ENCODE measurements around the gene NINL.
"Not testable (repeated sequence)": the region's sequence is repeated elsewhere in the genome, so short reads cannot be mapped to it uniquely, and the experiment has no call there.

NINL gene

GRCh38 chr20:25590778-25591177 lies 5.4 kb upstream of the NINL start:
- DNase-seq = not testable (repeated sequence)

DNA sequence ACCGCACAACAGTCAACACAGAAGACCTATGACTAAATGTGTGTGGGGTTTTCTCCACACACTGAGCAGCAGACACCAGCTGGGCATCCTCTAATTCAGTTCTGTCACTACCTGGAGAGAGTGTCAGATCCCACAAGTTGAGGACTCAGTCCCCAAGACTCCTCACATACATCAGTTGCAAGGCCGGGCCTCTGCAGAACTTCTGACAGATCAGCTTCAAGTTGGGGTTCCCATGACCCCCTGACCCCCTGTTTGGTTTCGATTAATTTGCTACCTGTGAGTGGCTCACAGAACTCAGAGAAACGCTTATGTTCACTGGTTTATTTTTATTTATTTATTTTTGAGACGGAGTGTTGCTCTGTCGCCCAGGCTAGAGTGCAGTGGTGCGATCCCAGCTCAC lies 3.2 kb upstream of the NINL start:
- DNase-seq = no peak

DNA sequence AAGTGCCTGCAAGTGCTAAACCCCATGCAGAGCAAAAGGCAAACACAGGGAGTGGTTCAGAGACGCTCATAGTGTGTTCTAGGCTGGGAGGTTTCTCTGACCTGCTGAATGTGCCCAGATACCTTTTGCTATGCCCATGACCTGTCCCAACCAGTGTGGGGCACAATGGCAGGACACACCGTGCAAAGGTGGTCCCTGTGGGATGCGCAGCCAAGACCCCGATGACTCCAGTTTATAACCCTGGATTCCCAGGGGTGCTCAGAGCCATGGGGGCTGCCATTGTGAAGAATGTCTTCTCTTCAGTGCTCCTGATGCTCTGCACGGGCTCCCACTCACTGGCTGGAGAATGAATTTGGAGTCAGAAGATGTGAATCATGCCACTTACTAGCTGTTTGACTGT lies 2.2 kb upstream of the NINL start:
- peak; percentile 45 for DNase-seq

DNA sequence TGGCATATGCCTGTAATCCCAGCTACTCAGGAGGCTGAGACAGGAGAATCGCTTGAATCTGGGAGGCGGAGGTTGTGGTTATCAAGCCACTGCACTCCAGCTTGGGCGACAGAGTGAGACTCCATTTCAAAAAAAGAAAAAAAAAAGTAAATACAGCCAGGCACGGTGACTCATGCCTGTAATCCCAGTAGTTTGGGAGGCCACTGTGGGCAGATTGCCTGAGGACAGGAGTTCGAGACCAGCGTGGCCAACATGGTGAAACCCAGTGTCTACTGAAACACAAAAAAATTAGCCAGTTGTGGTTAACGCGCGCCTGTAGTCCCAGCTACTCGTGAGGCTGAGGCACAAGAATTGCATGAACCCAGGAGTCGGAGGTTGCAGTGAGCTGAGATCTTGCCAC lies 1.5 kb upstream of the NINL start:
- peak; percentile 28 for DNase-seq

DNA sequence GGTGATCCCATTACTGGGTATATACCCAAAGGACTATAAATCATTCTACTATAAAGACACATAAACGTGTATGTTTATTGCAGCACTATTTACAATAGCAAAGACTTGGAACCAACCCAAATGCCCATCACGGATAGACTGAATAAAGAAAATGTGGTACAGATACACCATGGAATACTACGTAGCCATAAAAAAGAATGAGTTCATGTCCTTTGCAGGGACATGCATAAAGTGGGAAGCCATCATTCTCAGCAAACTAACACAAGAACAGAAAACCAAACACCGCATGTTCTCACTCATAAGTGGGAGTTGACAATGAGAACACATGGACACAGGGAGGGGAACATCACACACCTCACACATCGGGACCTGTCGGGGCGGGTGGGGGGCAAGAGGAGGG lies 1.7 kb downstream of the NINL start:
- not testable (repeated sequence) for DNase-seq

- DNase-seq = no peak
Observed at GRCh38 chr20:25580711-25581110, 4.6 kb downstream of the NINL start.

- DNase-seq = no peak
Observed at GRCh38 chr20:25579081-25579770, 6.1 kb downstream of the NINL start.

GRCh38 chr20:25576783-25577530 lies 8.4 kb downstream of the NINL start:
- no peak for DNase-seq

GRCh38 chr20:25574411-25574810 lies 10.9 kb downstream of the NINL start:
- peak; percentile 36 for DNase-seq

- no peak for DNase-seq
Observed at GRCh38 chr20:25573288-25574251, 11.8 kb downstream of the NINL start.

GRCh38 chr20:25571817-25572216 lies 13.5 kb downstream of the NINL start:
- DNase-seq = peak; percentile 27

- peak; percentile 14 for DNase-seq
Observed at GRCh38 chr20:25571240-25571639, 14.1 kb downstream of the NINL start.

DNA sequence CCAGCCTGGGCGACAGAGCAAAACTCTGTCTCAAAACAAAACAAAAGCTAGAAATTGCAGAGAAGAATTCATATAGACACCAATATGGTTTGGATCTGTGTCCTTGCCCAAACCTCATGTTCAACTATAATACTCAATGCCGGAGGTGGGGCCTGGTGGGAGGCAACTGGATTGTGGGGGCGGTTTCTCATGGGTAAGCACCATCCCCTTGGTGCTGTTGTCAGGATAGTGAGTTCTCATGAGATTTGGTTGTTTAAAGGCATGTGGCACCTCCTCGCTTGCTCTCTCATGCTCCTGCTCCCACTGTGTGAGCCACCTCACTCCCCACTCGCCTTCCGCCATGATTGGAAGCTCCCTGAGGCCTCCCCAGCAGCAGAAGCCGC lies 15.2 kb downstream of the NINL start:
- DNase-seq = no peak

GRCh38 chr20:25567286-25567685 lies 18.0 kb downstream of the NINL start:
- DNase-seq = no peak

DNA sequence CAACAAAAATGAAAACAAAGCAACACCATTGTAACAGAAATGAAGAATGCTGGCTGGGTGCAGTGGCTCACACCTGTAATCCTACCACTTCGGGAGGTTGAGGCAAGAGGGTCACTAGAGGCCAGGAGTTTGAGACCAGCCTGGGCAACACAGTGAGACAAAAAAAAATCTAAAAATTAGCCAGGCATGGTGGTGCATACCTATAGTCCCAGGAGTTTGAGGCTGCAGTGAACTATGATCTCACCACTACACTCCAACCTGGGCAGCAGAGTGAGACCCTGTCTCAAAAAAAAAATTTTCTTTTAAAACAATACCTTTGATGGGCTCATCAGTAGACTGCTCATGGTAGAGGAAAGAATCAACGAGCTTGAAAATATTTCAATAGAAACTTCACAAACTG lies 18.5 kb downstream of the NINL start:
- no peak for DNase-seq

GRCh38 chr20:25565578-25566157 lies 19.7 kb downstream of the NINL start:
- no peak for DNase-seq

GRCh38 chr20:25563876-25564275 lies 21.5 kb downstream of the NINL start:
- no peak for DNase-seq

GRCh38 chr20:25563362-25563761 lies 22.0 kb downstream of the NINL start:
- no peak for DNase-seq

GRCh38 chr20:25561771-25562170 lies 23.6 kb downstream of the NINL start:
- DNase-seq = not testable (repeated sequence)

- DNase-seq = peak; percentile 64
Observed at GRCh38 chr20:25553819-25554296, 31.5 kb downstream of the NINL start.

- DNase-seq = no peak
Observed at GRCh38 chr20:25552977-25553376, 32.4 kb downstream of the NINL start.

DNA sequence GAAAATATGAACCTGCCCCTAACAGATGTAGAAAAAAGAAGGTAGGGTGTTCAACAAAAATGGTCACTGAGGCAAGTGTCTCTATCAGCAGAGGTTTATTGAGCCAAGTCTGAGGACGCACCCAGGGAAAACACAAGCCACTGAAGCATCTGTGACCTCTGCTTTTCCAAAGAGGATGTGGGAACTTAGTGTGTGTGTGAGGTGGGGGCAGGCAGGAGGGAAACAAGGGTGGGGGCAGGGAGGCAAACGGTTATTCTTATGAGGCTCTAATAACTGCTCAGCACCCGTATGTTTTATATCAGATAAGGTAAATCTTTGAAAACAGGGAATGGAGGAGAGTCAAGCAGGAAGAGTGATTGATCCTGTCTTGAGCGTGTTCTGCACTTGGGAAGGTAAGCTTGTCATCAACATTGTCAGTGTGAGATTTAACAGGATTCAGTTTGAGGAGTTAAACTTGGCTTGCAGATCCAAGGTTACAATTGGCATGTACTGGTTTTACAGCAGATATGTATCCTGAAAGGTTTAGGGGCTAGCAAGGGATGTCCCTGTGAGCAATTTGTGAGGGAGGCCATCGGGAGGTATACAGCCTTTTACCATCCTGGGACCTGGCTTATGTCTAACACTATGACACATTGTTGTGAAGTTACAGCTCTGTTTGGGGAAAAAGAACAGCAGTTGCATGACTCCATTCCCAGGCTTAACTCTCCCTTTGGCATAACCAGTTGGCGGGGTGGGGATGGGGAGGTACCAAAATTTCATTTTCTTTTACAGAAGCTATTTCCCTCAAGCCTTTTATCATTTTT lies 33.7 kb downstream of the NINL start:
- no peak for DNase-seq
